Measurements from ENCODE around the gene SUCLG2. TPM values are rescaled to one million over a fixed set of nuclear protein-coding genes. Genes with fewer than 3 reads are reported as not detected.

SUCLG2 gene
- total RNA-seq, 4 donors from 2014 or later: 55.2 to 69.3 (median 63.4) TPM

- peaks cover 2 to 18% (median 14%) of the 10 kb centered on the region in 4 donors for H3K4me1 ChIP-seq
- H3K9me3 ChIP-seq: no peaks in the 10 kb centered on the region
- peaks cover 0 to 11% (median 3%) of the 10 kb centered on the region in 4 donors for H3K36me3 ChIP-seq
- DNase-seq (ENCODE audit: extremely low spot score): no peak
- intact Hi-C loops (cut with DNase I): no loop called here
- no peak overlapping the region for H3K27ac ChIP-seq (replicated peaks in 1 of 4)
- no peaks in the 10 kb centered on the region for H3K27me3 ChIP-seq
- whole genome bisulfite sequencing: 96% methylated on average over 6 of the region's 6 CpGs
- H3K4me3 ChIP-seq: no peak overlapping the region
- TF ChIP-seq POLR2A (IDR thresholded peaks at IDR 0.05; ENCODE audit: low read depth) (no peak), EP300 (IDR thresholded peaks at IDR 0.05) (no peak), CTCF (IDR thresholded peaks at IDR 0.05) (no peak)
Measured at GRCh38 chr3:67640023-67640660, 14.3 kb downstream of the SUCLG2 start.

- DNase-seq (ENCODE audit: extremely low spot score): no peak
- intact Hi-C loops (cut with DNase I): no loop called here
- no peaks in the 10 kb centered on the region for H3K27me3 ChIP-seq
- H3K36me3 ChIP-seq: peaks cover 0 to 7% (median 0%) of the 10 kb centered on the region in 4 donors
- no peak overlapping the region for H3K27ac ChIP-seq (replicated peaks in 1 of 4)
- 88% methylated on average over 4 of the region's 4 CpGs for WGBS
- H3K4me1 ChIP-seq: peaks cover 2 to 24% (median 16%) of the 10 kb centered on the region in 4 donors
- H3K9me3 ChIP-seq: no peaks in the 10 kb centered on the region
- TF ChIP-seq POLR2AphosphoS5 (IDR thresholded peaks at IDR 0.05): no peak
- no peak for TF ChIP-seq EP300 (IDR thresholded peaks at IDR 0.05)
- no peak for TF ChIP-seq POLR2A (IDR thresholded peaks at IDR 0.05; ENCODE audit: low read depth)
- no peak for TF ChIP-seq CTCF (IDR thresholded peaks at IDR 0.05)
- H3K4me3 ChIP-seq: no peak overlapping the region
Measured at GRCh38 chr3:67637255-67637900, 17.0 kb downstream of the SUCLG2 start.

- intact Hi-C loops (cut with DNase I): no loop called here
- H3K27me3 ChIP-seq: no peaks in the 10 kb centered on the region
- no peak overlapping the region for H3K4me3 ChIP-seq
- no peaks in the 10 kb centered on the region for H3K9me3 ChIP-seq
- no peak for DNase-seq (ENCODE audit: extremely low spot score)
- H3K36me3 ChIP-seq: peaks cover 0 to 7% (median 0%) of the 10 kb centered on the region in 4 donors
- TF ChIP-seq CTCF (IDR thresholded peaks at IDR 0.05) (no peak), EP300 (IDR thresholded peaks at IDR 0.05) (no peak), POLR2A (IDR thresholded peaks at IDR 0.05; ENCODE audit: low read depth) (no peak)
- no peak overlapping the region for H3K27ac ChIP-seq (replicated peaks in 1 of 4)
- 97% methylated on average over 2 of the region's 2 CpGs for WGBS
- peaks cover 2 to 18% (median 13%) of the 10 kb centered on the region in 4 donors for H3K4me1 ChIP-seq
Measured at GRCh38 chr3:67635806-67636205, 18.6 kb downstream of the SUCLG2 start.

- no peak for DNase-seq (ENCODE audit: extremely low spot score)
- Histone ChIP-seq H3K4me3 (no peak overlapping the region), H3K36me3 (peaks cover 0 to 7% (median 0%) of the 10 kb centered on the region in 4 donors), H3K27me3 (no peaks in the 10 kb centered on the region), H3K4me1 (peaks cover 2 to 18% (median 13%) of the 10 kb centered on the region in 4 donors), H3K9me3 (no peaks in the 10 kb centered on the region), H3K27ac (replicated peaks in 1 of 4) (no peak overlapping the region)
- intact Hi-C loops (cut with DNase I): no loop called here
- TF ChIP-seq CTCF (IDR thresholded peaks at IDR 0.05): no peak
- no peak for TF ChIP-seq POLR2A (IDR thresholded peaks at IDR 0.05; ENCODE audit: low read depth)
- TF ChIP-seq POLR2AphosphoS5 (IDR thresholded peaks at IDR 0.05): no peak
- TF ChIP-seq EP300 (IDR thresholded peaks at IDR 0.05): no peak
Measured at GRCh38 chr3:67635257-67635656, 19.2 kb downstream of the SUCLG2 start.
